Measurements from ENCODE around the gene ZNF124. TPM values are rescaled to one million over a fixed set of nuclear protein-coding genes. Genes with fewer than 3 reads are reported as not detected.
"Not testable (repeated sequence)": the region's sequence is repeated elsewhere in the genome, so short reads cannot be mapped to it uniquely, and the experiment has no call there.

Gene ZNF124
- total RNA-seq, 1 experiment from 2014 or later = 47.5 TPM

- POLR2A ChIA-PET = no interaction called here
Observed at GRCh38 chr1:247121382-247121781, 50.4 kb downstream of the ZNF124 start.

GRCh38 chr1:247120408-247120668 lies 51.5 kb downstream of the ZNF124 start:
- H3K9me3 Mint-ChIP-seq (ENCODE audit: unreplicated experiment); H3K27me3 ChIP-seq (replicated peaks; ENCODE audit: control insufficient read depth, insufficient read depth, low read length); H3K4me1 ChIP-seq; H3K27me3 Mint-ChIP-seq (ENCODE audit: insufficient read depth, unreplicated experiment); BruUV-seq (replicated peaks); H3K36me3 Mint-ChIP-seq (ENCODE audit: insufficient read depth, unreplicated experiment); H3K4me1 Mint-ChIP-seq (ENCODE audit: low read depth, unreplicated experiment); CTCF ChIA-PET; H3K36me3 ChIP-seq (ENCODE audit: control insufficient read depth, insufficient read depth, low read length); H3K4me3 ChIP-seq (ENCODE audit: low read depth, low read length); H3K9me3 ChIP-seq; POLR2A ChIA-PET; intact Hi-C loops (cut with micrococcal nuclease; ENCODE audit: unreplicated experiment); DNase-seq; H3K27ac Mint-ChIP-seq (ENCODE audit: unreplicated experiment); H3K4me3 Mint-ChIP-seq (ENCODE audit: unreplicated experiment): not testable (repeated sequence)

More at GRCh38 chr1:247121382-247121781, 50.4 kb downstream of the ZNF124 start:
- no peak for TF ChIP-seq CTCF (IDR thresholded peaks at IDR 0.05; ENCODE audit: insufficient read depth in 1 of 2, low read depth in 1 of 2, low read length in 1 of 2, severe bottlenecking in 1 of 2, unreplicated experiment in 1 of 2)
- Mint-ChIP-seq H3K9me3 (ENCODE audit: unreplicated experiment) (no peaks in the 10 kb centered on the region), H3K4me3 (ENCODE audit: unreplicated experiment) (no peak overlapping the region), H3K27ac (ENCODE audit: unreplicated experiment) (no peak overlapping the region), H3K4me1 (ENCODE audit: low read depth, unreplicated experiment) (no peaks in the 10 kb centered on the region), H3K36me3 (ENCODE audit: insufficient read depth, unreplicated experiment) (no peaks in the 10 kb centered on the region), H3K27me3 (ENCODE audit: insufficient read depth, unreplicated experiment) (no peaks in the 10 kb centered on the region)
- Histone ChIP-seq H3K27me3 (replicated peaks; ENCODE audit: control insufficient read depth, insufficient read depth, low read length) (no peaks in the 10 kb centered on the region), H3K4me3 (ENCODE audit: low read depth, low read length) (no peak overlapping the region), H3K9me3 (0 out of 2 replicates have a peak, but pooled peaks cover 5% of the 10 kb centered on the region), H3K36me3 (ENCODE audit: control insufficient read depth, insufficient read depth, low read length) (no peaks in the 10 kb centered on the region), H3K4me1 (no peaks in the 10 kb centered on the region)
- CTCF ChIA-PET = no interaction called here
- intact Hi-C loops (cut with micrococcal nuclease; ENCODE audit: unreplicated experiment) = no loop called here
- no TSS peak for BruUV-seq (replicated peaks)
- DNase-seq = no peak

GRCh38 chr1:247119600-247120407 lies 52.0 kb downstream of the ZNF124 start:
- Mint-ChIP-seq H3K4me1 (ENCODE audit: low read depth, unreplicated experiment) (no peaks in the 10 kb centered on the region), H3K4me3 (ENCODE audit: unreplicated experiment) (no peak overlapping the region), H3K9me3 (ENCODE audit: unreplicated experiment) (no peaks in the 10 kb centered on the region), H3K27ac (ENCODE audit: unreplicated experiment) (no peak overlapping the region), H3K27me3 (ENCODE audit: insufficient read depth, unreplicated experiment) (no peaks in the 10 kb centered on the region), H3K36me3 (ENCODE audit: insufficient read depth, unreplicated experiment) (peaks cover 9% of the 10 kb centered on the region)
- Histone ChIP-seq H3K4me3 (ENCODE audit: low read depth, low read length) (no peak overlapping the region), H3K27me3 (replicated peaks; ENCODE audit: control insufficient read depth, insufficient read depth, low read length) (no peaks in the 10 kb centered on the region), H3K9me3 (0 out of 2 replicates have a peak, but pooled peaks cover 5% of the 10 kb centered on the region), H3K4me1 (no peaks in the 10 kb centered on the region), H3K36me3 (ENCODE audit: control insufficient read depth, insufficient read depth, low read length) (no peaks in the 10 kb centered on the region)
- ChIA-PET CTCF (no interaction called here), POLR2A (no interaction called here)
- no peak for DNase-seq
- BruUV-seq (replicated peaks) = no TSS peak
- intact Hi-C loops (cut with micrococcal nuclease; ENCODE audit: unreplicated experiment) = no loop called here
- no peak for TF ChIP-seq CTCF (IDR thresholded peaks at IDR 0.05; ENCODE audit: insufficient read depth in 1 of 2, low read depth in 1 of 2, low read length in 1 of 2, severe bottlenecking in 1 of 2, unreplicated experiment in 1 of 2)
